ENCODE results near the gene NIP7. TPM values are rescaled to one million over a fixed set of nuclear protein-coding genes. Genes with fewer than 3 reads are reported as not detected.
A peak's percentile ranks its signal among the peaks of the same experiment; 100 is the strongest.

NIP7 gene
- total RNA-seq, 4 donors from 2014 or later = 6.2 to 21.7 (median 16.9) TPM

GRCh38 chr16:69322343-69322742 lies 17.2 kb upstream of the NIP7 start:
- Histone ChIP-seq H3K4me3 (no peak overlapping the region), H3K27me3 (no peaks in the 10 kb centered on the region), H3K36me3 (no peaks in the 10 kb centered on the region), H3K4me1 (peaks cover 0 to 7% of the 10 kb centered on the region in 2 donors), H3K9me3 (no peaks in the 10 kb centered on the region), H3K27ac (no peak overlapping the region)
- peak in 1 of 2 donors; percentile 5 for DNase-seq
- no peak for TF ChIP-seq CTCF (IDR thresholded peaks at IDR 0.05)
- intact Hi-C loops (cut with DNase I; ENCODE audit: low total_unique reads) = no loop called here

- DNase-seq = no peak
- TF ChIP-seq CTCF (IDR thresholded peaks at IDR 0.05) = no peak
- no peak for TF ChIP-seq POLR2A (IDR thresholded peaks at IDR 0.05)
- H3K9me3 ChIP-seq = no peaks in the 10 kb centered on the region
- H3K36me3 ChIP-seq = no peaks in the 10 kb centered on the region
- peaks cover 0 to 8% of the 10 kb centered on the region in 2 donors for H3K4me1 ChIP-seq
- no peak overlapping the region for H3K4me3 ChIP-seq
- H3K27me3 ChIP-seq = no peaks in the 10 kb centered on the region
- intact Hi-C loops (cut with DNase I; ENCODE audit: low total_unique reads) = no loop called here
- no peak overlapping the region for H3K27ac ChIP-seq
These were observed 16.2 kb upstream of the NIP7 start for GRCh38 chr16:69323415-69323814.

GRCh38 chr16:69324013-69324531 lies 15.5 kb upstream of the NIP7 start:
- TF ChIP-seq CTCF (IDR thresholded peaks at IDR 0.05) (no peak), POLR2A (IDR thresholded peaks at IDR 0.05) (no peak)
- Histone ChIP-seq H3K27ac (peak overlapping the region in 1 of 2 donors; percentile 8), H3K9me3 (no peaks in the 10 kb centered on the region), H3K4me3 (no peak overlapping the region), H3K4me1 (peaks cover 6 to 12% of the 10 kb centered on the region in 2 donors), H3K27me3 (no peaks in the 10 kb centered on the region), H3K36me3 (no peaks in the 10 kb centered on the region)
- intact Hi-C loops (cut with DNase I; ENCODE audit: low total_unique reads) = no loop called here
- peak; percentile 57 to 67 for DNase-seq

- DNase-seq = no peak
- intact Hi-C loops (cut with DNase I; ENCODE audit: low total_unique reads) = no loop called here
- peaks cover 12 to 18% of the 10 kb centered on the region in 2 donors for H3K4me1 ChIP-seq
- no peaks in the 10 kb centered on the region for H3K9me3 ChIP-seq
- no peaks in the 10 kb centered on the region for H3K27me3 ChIP-seq
- TF ChIP-seq POLR2A (IDR thresholded peaks at IDR 0.05) (no peak), CTCF (IDR thresholded peaks at IDR 0.05) (no peak)
- peak overlapping the region in 1 of 2 donors; percentile 8 for H3K27ac ChIP-seq
- H3K4me3 ChIP-seq = no peak overlapping the region
- H3K36me3 ChIP-seq = no peaks in the 10 kb centered on the region
These were observed 14.9 kb upstream of the NIP7 start for GRCh38 chr16:69324585-69325253.

GRCh38 chr16:69325784-69326171 lies 13.8 kb upstream of the NIP7 start:
- Histone ChIP-seq H3K9me3 (no peaks in the 10 kb centered on the region), H3K27ac (no peak overlapping the region), H3K36me3 (no peaks in the 10 kb centered on the region), H3K4me1 (peaks cover 13 to 18% of the 10 kb centered on the region in 2 donors), H3K27me3 (no peaks in the 10 kb centered on the region), H3K4me3 (no peak overlapping the region)
- DNase-seq = no peak
- TF ChIP-seq POLR2A (IDR thresholded peaks at IDR 0.05) = no peak
- no peak for TF ChIP-seq CTCF (IDR thresholded peaks at IDR 0.05)
- intact Hi-C loops (cut with DNase I; ENCODE audit: low total_unique reads) = no loop called here

Measured in uterus (tissue), 4 donors.